SU-DHL-6 (cell line): ENCODE measurements around the gene PDZD4.

Experiments
- H2AFZ ChIP-seq: fragments of 200-600 bp; sonication (generic); 2 replicates; pipeline ENCODE4 v1.6.1; 2014; ENCODE audit warnings: low read depth, mild to moderate bottlenecking, moderate library complexity, mixed read lengths, antibody characterized with exemption, low read length; ENCODE audit not compliant: severe bottlenecking
- H3F3A ChIP-seq: fragments of 200-600 bp; shearing (Covaris generic); 2 replicates; pipeline ENCODE4 v1.6.0; 2016; ENCODE audit warnings: antibody characterized with exemption, mild to moderate bottlenecking; ENCODE audit not compliant: insufficient read depth
- H3K27ac ChIP-seq: fragments of 200-600 bp; sonication (generic); 2 replicates; pipeline ENCODE4 v1.5.1; 2016; ENCODE audit warnings: low read depth, mild to moderate bottlenecking, low read length, moderate library complexity, mixed read lengths
- H3K27me3 ChIP-seq: fragments of 200-600 bp; sonication (generic), shearing (Covaris generic); 2 replicates; pipeline ENCODE4 v1.6.0; 2014; ENCODE audit warnings: mild to moderate bottlenecking, low read length
- H3K36me3 ChIP-seq: fragments of 200-600 bp; sonication (generic); 2 replicates; pipeline ENCODE4 v1.6.1; 2014; ENCODE audit warnings: mild to moderate bottlenecking, low read length, mixed read lengths
- H3K4me2 ChIP-seq: fragments of 300-600, 200-600 bp; shearing (Covaris generic), sonication (generic); 2 replicates; pipeline ENCODE4 v1.6.0; 2014; ENCODE audit warnings: low read length, low read depth, mild to moderate bottlenecking; ENCODE audit not compliant: poor library complexity, severe bottlenecking
- H3K4me3 ChIP-seq: fragments of 200-600 bp; sonication (generic); 2 replicates; pipeline ENCODE4 v1.5.1; 2014; ENCODE audit warnings: antibody characterized with exemption, low read length, mild to moderate bottlenecking, mixed read lengths; ENCODE audit not compliant: insufficient read depth, poor library complexity, severe bottlenecking
- H3K79me2 ChIP-seq: fragments of 200-600 bp; sonication (generic); 2 replicates; pipeline ENCODE4 v1.6.1; 2014; ENCODE audit warnings: mild to moderate bottlenecking, low read length, moderate library complexity; ENCODE audit not compliant: insufficient read depth
- H3K9ac ChIP-seq: fragments of 200-600 bp; sonication (generic); 2 replicates; pipeline ENCODE4 v1.7.0; 2014; ENCODE audit warnings: mild to moderate bottlenecking, low read length
- H3K9me2 ChIP-seq: fragments of 200-600 bp; sonication (generic); replicated peaks from 2 replicates; pipeline ENCODE4 v1.6.1; 2014; ENCODE audit warnings: low read length; ENCODE audit not compliant: insufficient read depth
- H3K9me3 ChIP-seq: fragments of 200-600 bp; sonication (generic); 2 replicates; pipeline ENCODE4 v1.6.1; 2014; ENCODE audit warnings: low read length, mixed read lengths; ENCODE audit not compliant: insufficient read depth
- H4K20me1 ChIP-seq: fragments of 200-600 bp; sonication (generic); 2 replicates; pipeline ENCODE4 v1.6.1; 2014; ENCODE audit warnings: low read depth, mild to moderate bottlenecking, antibody characterized with exemption, low read length, moderate library complexity, mixed read lengths
- EZH2phosphoT487 ChIP-seq: fragments of 200-600 bp; sonication (generic), shearing (Covaris generic); conservative IDR thresholded peaks from 2 replicates; pipeline ENCODE4 v1.6.1; 2018; ENCODE audit warnings: mild to moderate bottlenecking, antibody characterized with exemption, low read length, moderate library complexity, mixed read lengths
- TF ChIP-seq, protein P1 (sequence below): fragments of 200-600 bp; sonication (generic); IDR thresholded peaks from one replicate; pipeline ENCODE4 v1.5.1; 2017; ENCODE audit warnings: antibody characterized with exemption, mild to moderate bottlenecking, low read length, moderate library complexity; ENCODE audit not compliant: insufficient read depth, poor library complexity, severe bottlenecking

PDZD4 gene

DNA sequence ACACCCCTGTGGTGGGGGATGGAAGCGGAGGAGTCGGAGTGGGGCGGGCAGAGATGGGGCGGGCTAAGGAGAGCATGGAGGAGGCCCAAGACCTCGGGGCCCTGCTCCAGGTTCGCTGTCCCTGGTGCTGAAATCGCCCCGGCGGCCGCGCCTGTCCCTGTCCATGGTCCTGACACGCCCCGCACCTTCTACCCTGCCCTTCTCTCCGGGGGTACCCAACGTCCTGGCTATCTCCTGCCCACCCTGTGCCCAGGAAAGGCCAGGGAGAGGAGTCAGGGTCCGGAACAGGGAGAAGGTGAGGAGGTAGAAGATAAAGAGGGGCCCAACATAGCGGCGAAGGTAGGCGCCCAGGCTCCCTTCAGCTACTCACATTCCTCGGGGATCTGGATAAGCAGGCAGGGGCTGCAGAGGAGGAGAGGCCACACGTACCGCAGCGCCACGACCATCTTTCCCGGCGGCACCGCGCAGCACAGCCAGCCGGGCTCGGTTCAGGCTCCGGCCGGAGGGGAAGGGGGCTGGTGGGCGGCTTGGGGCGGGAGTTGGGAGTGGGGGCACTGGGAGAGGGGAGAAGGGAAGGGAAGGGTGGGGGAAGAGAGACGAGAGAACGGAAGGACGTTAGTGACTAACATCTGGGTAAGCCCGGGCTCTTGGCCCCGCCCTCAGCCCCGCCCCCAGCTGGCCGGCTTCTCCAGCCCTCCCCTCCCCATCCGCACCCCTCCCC lies 45.2 kb upstream of the PDZD4 start:
- no peaks in the 10 kb centered on the region for H4K20me1 ChIP-seq
- H3K9me2 ChIP-seq = no peaks in the 10 kb centered on the region
- TF ChIP-seq, protein P1, sequence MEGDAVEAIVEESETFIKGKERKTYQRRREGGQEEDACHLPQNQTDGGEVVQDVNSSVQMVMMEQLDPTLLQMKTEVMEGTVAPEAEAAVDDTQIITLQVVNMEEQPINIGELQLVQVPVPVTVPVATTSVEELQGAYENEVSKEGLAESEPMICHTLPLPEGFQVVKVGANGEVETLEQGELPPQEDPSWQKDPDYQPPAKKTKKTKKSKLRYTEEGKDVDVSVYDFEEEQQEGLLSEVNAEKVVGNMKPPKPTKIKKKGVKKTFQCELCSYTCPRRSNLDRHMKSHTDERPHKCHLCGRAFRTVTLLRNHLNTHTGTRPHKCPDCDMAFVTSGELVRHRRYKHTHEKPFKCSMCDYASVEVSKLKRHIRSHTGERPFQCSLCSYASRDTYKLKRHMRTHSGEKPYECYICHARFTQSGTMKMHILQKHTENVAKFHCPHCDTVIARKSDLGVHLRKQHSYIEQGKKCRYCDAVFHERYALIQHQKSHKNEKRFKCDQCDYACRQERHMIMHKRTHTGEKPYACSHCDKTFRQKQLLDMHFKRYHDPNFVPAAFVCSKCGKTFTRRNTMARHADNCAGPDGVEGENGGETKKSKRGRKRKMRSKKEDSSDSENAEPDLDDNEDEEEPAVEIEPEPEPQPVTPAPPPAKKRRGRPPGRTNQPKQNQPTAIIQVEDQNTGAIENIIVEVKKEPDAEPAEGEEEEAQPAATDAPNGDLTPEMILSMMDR = no peak
- TF ChIP-seq EZH2phosphoT487 = no peak

DNA sequence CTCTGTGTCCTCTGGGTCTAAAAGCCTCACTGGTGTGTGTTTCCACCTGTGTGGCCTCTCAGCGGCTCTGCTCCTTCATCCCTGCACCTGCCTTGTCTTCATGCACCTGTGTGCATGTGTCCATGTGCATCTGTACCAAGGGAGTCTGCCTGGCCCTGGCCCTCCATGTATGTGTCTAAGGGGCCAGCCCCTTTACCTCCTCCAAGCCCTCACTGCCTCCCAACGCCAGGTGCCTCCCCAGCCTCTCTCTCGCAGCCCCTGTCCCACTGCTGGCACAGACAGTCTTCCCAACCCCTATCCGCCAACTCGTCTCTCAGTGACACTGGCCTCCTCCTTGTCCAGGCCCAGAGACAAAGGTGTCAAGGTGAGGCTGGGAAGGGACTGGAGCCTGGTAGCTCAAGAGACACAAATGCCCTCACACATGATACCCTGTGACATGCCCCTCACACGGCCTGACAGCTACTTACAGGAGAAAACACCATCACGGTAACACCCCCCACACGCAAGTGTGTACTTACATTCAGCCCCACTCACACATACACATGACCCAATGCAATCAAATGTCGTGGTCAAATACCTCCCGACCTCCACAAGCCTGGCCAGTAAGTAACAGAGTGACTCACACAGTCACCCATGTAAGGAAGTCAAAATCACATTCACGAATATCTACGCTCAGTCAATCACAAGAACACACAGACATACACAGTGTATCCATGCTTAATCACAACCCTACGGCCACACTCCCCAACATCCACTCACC lies 44.2 kb upstream of the PDZD4 start:
- Histone ChIP-seq H3K4me2 (no peak overlapping the region), H3K36me3 (no peaks in the 10 kb centered on the region), H3K9ac (no peak overlapping the region), H3K9me3 (no peaks in the 10 kb centered on the region), H3K9me2 (no peaks in the 10 kb centered on the region), H3K79me2 (no peaks in the 10 kb centered on the region), H2AFZ (no peak overlapping the region), H4K20me1 (no peaks in the 10 kb centered on the region), H3F3A (no peaks in the 10 kb centered on the region), H3K27me3 (no peaks in the 10 kb centered on the region), H3K4me3 (no peak overlapping the region), H3K27ac (no peak overlapping the region)
- TF ChIP-seq, protein P1 = no peak
- TF ChIP-seq EZH2phosphoT487 = no peak

More for the DNA sequence above, 45.2 kb upstream of the PDZD4 start:
- no peak overlapping the region for H2AFZ ChIP-seq
- no peaks in the 10 kb centered on the region for H3K36me3 ChIP-seq
- H3K27ac ChIP-seq = no peak overlapping the region
- H3K4me3 ChIP-seq = no peak overlapping the region
- H3K9ac ChIP-seq = no peak overlapping the region
- H3K79me2 ChIP-seq = no peaks in the 10 kb centered on the region
- no peaks in the 10 kb centered on the region for H3K9me3 ChIP-seq
- no peak overlapping the region for H3K4me2 ChIP-seq
- H3F3A ChIP-seq = no peaks in the 10 kb centered on the region
- no peaks in the 10 kb centered on the region for H3K27me3 ChIP-seq

DNA sequence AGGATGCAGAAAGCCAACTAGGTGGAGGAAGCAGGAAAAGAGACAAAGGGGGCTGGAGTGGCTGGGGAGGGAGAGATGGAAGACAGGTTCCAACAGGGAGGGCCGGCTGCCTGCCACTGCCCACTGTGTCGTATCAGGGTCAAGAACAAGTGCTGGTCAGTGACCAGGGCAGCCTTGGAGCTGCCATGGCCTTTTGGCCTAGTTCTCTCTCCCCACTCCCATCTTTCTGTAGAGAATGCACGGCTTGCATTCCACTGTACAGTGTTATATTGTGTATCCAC lies 43.7 kb upstream of the PDZD4 start:
- Histone ChIP-seq H3K27me3 (no peaks in the 10 kb centered on the region), H4K20me1 (no peaks in the 10 kb centered on the region), H3K36me3 (no peaks in the 10 kb centered on the region), H2AFZ (no peak overlapping the region), H3K79me2 (no peaks in the 10 kb centered on the region), H3K4me3 (no peak overlapping the region), H3K9ac (no peak overlapping the region), H3K4me2 (no peak overlapping the region), H3K9me3 (no peaks in the 10 kb centered on the region), H3F3A (no peaks in the 10 kb centered on the region), H3K9me2 (no peaks in the 10 kb centered on the region), H3K27ac (no peak overlapping the region)
- TF ChIP-seq, protein P1 = no peak
- no peak for TF ChIP-seq EZH2phosphoT487
